VCaP (cell line): ENCODE data around the gene PNCK.

Experiments
- H3K27ac ChIP-seq: fragments of 450-650 bp; 2 replicates; pipeline ENCODE4 v1.5.1; 2017
- TF ChIP-seq, protein P1 (sequence below): fragments of 450-650 bp; conservative IDR thresholded peaks from 2 replicates; pipeline ENCODE4 v1.5.1; 2017; ENCODE audit warnings: mild to moderate bottlenecking, moderate library complexity

Gene PNCK

DNA sequence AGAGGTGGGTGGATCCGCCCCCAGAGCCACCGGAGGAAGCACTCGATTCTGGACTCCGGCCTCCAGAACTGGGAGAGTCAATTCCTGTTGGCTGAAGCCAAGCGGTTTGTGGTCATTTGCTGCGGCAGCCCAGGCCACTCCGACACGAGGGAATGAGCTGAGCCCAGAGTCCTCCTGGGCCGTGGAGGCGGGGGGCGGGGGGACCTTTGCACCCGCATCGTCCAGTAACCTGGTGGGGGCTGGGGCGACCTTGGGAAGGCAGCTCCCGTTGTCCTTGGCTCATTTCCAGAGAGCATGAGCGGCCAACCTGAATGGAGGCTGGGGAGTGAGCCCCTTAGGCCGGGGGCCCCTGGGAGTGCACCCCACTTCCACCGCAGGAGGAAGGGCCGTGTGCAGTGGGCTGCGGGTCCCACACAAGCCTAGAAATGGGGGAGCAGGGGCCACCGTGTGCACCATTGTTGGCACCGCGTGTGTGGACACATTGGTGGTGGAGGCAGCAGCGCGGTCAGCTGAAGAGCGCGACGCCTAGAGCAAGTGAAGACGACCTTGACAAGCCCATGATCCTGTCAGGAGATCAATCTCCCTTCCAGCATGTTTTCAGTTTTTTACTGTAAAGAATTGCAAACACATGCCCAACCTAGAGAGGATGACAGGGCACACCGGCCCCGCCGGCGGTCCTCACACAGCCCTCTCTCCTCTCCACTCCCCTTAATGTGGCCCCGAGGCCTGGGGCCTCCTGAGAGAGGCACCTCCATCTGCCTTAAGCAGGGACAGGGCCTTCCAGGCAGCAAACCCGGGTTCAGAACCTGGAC, 46.5 kb downstream of the PNCK start:
- H3K27ac ChIP-seq: no peak overlapping the region
- TF ChIP-seq, protein P1, sequence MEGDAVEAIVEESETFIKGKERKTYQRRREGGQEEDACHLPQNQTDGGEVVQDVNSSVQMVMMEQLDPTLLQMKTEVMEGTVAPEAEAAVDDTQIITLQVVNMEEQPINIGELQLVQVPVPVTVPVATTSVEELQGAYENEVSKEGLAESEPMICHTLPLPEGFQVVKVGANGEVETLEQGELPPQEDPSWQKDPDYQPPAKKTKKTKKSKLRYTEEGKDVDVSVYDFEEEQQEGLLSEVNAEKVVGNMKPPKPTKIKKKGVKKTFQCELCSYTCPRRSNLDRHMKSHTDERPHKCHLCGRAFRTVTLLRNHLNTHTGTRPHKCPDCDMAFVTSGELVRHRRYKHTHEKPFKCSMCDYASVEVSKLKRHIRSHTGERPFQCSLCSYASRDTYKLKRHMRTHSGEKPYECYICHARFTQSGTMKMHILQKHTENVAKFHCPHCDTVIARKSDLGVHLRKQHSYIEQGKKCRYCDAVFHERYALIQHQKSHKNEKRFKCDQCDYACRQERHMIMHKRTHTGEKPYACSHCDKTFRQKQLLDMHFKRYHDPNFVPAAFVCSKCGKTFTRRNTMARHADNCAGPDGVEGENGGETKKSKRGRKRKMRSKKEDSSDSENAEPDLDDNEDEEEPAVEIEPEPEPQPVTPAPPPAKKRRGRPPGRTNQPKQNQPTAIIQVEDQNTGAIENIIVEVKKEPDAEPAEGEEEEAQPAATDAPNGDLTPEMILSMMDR: no peak

DNA sequence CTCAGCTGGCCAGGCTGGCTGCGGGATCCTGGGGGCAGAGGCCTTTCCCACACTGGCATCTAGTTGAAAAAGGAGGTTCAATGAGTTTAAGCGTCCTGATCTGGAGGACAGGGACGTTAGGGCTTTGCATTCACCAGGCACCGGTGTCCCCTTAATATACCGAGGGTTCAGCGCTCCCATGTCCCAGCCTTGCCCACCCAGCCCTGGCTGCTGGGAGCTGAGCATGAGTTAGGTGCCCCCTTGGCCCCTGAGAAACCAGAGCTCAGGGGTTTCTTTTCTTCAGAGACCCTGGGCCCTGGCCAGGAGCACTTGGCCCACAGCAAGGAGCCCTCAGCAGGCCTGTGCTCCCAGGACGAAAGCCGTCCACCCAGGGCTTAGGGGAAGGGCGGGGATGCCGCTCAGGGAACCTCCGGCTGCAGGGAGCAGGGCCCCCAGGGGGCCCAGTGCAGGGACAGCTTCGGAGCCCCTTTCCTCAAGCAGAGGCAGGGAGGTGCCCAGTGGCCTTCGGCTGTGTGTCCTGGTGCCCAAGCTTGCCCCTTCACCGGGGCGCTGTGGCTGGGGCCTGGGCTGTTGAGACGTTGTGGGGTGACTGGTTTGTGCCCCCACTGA, 47.5 kb downstream of the PNCK start:
- H3K27ac ChIP-seq: no peak overlapping the region
- TF ChIP-seq, protein P1: no peak

DNA sequence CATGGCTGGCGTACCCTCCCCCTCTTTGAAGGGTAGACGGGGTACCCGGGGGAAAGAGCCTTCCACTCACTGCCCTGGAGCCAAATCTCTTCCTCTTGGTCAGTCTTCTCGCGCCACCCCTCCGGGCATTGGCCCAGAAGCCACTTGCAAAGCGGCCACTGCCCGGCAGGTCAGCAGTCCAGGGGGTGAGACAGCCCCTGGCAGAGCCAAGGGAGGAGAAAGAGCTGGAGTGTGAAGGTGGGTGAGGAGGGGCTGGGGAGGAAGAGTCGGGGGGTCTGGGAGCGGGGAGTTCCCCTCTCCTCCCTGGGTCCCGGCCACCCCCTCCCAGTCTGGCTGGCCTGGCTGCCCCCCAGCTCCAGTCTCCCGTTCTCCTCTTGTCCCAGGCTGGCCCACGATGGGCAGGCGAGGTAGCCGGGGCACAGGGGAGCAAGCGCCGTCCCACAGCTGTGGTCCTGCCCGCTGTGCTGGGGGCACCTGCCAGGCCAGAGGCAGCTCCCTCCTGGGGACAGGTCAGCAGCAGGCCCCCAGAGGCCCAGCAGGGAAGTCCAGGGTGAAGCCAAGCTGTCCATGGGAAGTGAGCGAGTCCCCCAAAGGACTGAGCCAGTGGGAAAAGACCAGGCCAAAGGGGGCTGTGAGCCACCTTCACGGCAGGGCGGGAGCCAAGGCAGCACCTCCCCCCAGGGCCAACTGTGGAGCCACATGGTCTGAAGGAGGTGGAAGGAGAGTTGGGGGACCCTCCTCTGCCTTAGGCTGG, 48.2 kb downstream of the PNCK start:
- no peak overlapping the region for H3K27ac ChIP-seq
- TF ChIP-seq, protein P1: no peak

DNA sequence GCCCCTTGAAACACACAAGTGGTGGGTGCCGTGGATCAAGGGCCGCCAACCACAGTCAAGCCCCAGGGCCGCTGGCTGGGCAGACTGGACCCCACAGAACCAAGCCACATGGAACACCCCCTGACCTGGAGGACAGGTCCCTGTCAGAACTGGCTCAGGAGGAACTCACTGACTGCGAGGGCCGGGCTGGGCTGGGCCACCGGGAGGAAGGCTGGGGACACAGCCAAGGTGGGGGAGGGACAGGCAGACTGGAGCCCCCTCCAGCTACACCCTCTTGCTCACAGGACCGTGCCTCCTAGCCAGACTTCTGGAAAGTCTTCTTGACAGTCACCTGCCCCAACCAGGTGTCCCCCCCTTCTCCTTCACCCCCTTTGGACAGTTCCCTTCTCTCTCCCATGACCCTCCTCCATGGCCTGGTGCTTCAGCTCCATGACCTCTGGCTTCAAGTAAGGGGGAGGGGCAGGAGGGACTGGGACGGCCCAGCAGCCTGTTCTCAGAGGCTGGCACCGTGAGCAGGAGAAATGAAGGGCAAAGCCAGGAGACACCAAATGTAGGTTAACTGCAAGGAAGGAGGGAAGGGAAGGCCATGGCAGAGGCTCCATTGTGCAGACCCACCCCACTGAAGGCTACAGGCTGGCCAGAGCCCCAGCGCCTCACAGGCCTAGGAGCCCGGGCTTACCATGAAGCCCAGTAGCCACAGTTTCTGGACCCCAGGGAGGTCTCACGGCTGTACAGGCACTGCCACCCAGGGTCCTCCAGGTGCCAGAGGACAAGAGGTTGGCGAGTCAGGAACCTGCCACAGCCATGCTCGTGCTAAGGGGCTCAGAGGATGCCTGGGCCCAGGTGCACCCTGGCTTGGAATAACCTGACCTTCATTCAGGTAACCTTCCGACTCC, 49.2 kb downstream of the PNCK start:
- no peak overlapping the region for H3K27ac ChIP-seq
- TF ChIP-seq, protein P1: no peak

DNA sequence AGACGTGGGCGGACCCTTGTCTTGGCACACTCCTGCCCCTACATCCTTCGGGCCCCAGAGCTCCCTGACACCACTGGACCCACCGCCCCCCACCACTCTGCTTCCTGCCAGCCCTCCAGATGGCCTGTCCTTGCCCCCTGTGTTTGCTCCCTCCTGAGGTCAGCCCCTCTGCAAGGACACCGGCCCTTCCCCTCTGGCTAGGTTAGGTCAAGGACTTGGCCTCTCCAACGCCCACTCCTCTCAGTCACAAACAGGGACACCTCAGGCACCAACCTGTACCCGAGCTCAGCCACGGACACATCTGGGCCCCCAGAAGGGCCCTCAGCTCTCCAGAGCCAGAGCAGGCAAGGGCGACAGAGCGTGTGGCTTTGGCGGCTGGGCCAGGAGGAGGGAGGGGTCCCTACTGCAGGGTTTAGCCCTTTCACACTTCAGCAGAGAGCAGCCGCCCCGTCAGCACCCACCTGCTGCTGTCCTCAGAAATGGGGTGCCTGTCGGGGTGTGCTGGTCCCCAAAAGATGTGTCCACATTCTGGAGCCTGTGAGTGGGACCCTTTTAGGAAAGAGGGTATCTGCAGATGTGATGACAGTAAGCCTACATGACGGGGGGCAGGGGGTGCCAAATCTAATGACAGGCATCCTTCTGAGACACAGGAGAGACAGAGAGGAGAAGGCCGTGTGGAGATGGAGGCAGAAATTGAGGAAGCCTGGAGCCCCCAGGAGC, 50.1 kb downstream of the PNCK start:
- TF ChIP-seq, protein P1: no peak
- H3K27ac ChIP-seq: no peak overlapping the region

DNA sequence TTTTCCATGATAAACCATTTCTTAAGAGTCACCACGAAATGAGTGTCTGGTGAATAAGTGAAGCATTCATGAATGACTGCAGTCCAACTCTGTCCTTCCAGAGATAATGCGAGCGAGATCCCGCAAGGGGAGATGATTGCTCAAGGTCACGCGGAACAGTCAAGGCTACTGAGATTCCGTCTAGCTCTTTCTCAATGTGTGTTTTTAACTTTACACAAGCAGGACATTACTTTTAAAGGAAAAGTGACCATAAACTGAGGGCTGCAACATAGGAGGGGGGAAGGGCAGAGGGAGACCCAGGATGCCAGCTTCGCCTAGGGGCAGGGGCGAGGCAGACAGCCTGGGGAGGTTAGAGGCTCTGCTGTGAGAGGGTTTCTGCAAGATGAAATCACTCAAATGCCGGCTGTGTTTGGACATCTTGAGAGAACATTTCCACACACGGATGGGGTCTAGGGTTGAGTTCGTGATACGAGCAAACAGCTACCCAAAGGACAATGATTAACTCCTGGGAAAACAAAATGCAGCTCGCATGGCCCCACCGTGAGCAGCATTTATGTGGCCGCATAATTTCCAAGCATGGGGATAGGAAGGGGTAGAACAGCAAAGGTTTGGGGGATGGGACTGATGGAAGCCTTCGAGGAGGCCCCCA, 50.8 kb downstream of the PNCK start:
- no peak overlapping the region for H3K27ac ChIP-seq
- TF ChIP-seq, protein P1: no peak
